Sigmoid colon (tissue), 3 donors: Measurements from ENCODE around the gene ACYP1.

ENCODE experiments used
- CTCF ChIP-seq, 4 experiments: fragments of 450-650 bp in 3 of 4; fragments of 200-600 bp in 1 of 4; IDR thresholded peaks; one replicate each; pipeline ENCODE4 v1.5.1; 2016 to 2019; ENCODE audit warnings: antibody characterized with exemption in 4 of 4, mild to moderate bottlenecking in 3 of 4, moderate library complexity in 2 of 4
- POLR2A ChIP-seq, 2 donors: fragments of 450-650 bp; IDR thresholded peaks; one replicate each; pipeline ENCODE4 v1.6.1; 2016; ENCODE audit warnings: antibody characterized with exemption in 2 of 2, mild to moderate bottlenecking in 2 of 2, moderate library complexity in 2 of 2

GRCh38 chr14:75025876-75026275, 37.9 kb downstream of the ACYP1 start:
- TF ChIP-seq POLR2A (IDR thresholded peaks at IDR 0.05) (no peak), CTCF (IDR thresholded peaks at IDR 0.05) (no peak)
